Measurements from ENCODE around the gene INPP5B. TPM values are rescaled to one million over a fixed set of nuclear protein-coding genes. Genes with fewer than 3 reads are reported as not detected.

Gene INPP5B
- total and polyA plus RNA-seq, 2 of the 13 experiments (the other 11 are each of a cell fraction or from before 2014, with no cell fraction given), result 9.0 to 9.8 TPM

DNA sequence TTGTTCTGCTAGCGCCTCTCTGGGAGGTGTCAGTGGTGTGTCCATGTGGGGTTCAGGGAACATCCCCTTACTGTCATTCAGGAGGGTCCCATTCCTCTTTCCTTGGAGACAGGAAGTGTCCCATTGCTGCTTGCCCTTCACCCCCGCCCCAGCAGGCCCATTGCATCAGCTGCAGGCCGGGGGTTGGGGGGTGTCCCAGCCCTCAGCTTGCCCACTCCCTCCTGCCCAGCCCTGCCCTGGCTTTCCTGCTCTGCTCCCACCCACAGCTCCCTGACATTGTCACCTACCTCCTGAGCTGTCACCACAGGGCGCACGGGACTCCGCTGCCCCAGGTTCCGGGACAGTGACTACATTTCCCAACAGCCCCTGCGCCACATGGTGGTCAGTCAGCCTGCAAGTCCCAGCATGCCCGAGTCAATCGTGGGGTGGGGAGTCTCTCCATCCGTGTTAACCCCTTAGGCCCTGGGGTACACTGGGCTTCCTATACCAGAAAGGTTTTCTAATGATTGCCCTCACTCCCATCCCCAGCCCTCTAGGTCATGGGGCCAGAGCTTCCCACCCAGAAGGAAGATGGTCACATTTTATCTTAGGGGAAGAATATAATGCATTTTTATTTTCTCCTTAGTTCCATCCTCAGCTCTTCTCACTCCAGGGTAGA is at the start of gene INPP5B (continued):
- 0 out of 2 replicates have a peak, but pooled peaks have one; percentile 39 for TF ChIP-seq ZBTB20 (CRISPR knock-in tag; IDR thresholded peaks at IDR 0.05; ENCODE audit: borderline replicate concordance, low read depth)
- TF ChIP-seq ZMAT3 (CRISPR knock-in tag; conservative IDR thresholded peaks at IDR 0.05), result no peak
- TF ChIP-seq PHF21A (CRISPR knock-in tag; IDR thresholded peaks at IDR 0.05), result peak; percentile 20; the same call in 1 of the 2 replicates
- no peak for TF ChIP-seq CC2D1A (CRISPR knock-in tag; IDR thresholded peaks at IDR 0.05)
- TF ChIP-seq, protein P1, sequence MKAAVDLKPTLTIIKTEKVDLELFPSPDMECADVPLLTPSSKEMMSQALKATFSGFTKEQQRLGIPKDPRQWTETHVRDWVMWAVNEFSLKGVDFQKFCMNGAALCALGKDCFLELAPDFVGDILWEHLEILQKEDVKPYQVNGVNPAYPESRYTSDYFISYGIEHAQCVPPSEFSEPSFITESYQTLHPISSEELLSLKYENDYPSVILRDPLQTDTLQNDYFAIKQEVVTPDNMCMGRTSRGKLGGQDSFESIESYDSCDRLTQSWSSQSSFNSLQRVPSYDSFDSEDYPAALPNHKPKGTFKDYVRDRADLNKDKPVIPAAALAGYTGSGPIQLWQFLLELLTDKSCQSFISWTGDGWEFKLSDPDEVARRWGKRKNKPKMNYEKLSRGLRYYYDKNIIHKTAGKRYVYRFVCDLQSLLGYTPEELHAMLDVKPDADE (CRISPR knock-in tag; IDR thresholded peaks at IDR 0.05), result no peak
- TF ChIP-seq, protein P2, sequence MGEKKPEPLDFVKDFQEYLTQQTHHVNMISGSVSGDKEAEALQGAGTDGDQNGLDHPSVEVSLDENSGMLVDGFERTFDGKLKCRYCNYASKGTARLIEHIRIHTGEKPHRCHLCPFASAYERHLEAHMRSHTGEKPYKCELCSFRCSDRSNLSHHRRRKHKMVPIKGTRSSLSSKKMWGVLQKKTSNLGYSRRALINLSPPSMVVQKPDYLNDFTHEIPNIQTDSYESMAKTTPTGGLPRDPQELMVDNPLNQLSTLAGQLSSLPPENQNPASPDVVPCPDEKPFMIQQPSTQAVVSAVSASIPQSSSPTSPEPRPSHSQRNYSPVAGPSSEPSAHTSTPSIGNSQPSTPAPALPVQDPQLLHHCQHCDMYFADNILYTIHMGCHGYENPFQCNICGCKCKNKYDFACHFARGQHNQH (CRISPR knock-in tag; IDR thresholded peaks at IDR 0.05), result peak; percentile 38; the same call in 1 of the 2 replicates
- TF ChIP-seq ZFX (CRISPR knock-in tag; IDR thresholded peaks at IDR 0.05; ENCODE audit: low read depth), result peak; percentile 65; the same call in 1 of the 2 replicates
- peak; percentile 39 for TF ChIP-seq CBX1 (IDR thresholded peaks at IDR 0.05; ENCODE audit: low read depth)
- TF ChIP-seq KDM5B (CRISPR knock-in tag; IDR thresholded peaks at IDR 0.05; ENCODE audit: borderline replicate concordance), result no peak
- 0 out of 2 replicates have a peak, but pooled peaks have one; percentile 19 for TF ChIP-seq RARA (CRISPR knock-in tag; IDR thresholded peaks at IDR 0.05)
- TF ChIP-seq BORCS8-MEF2B (CRISPR knock-in tag; IDR thresholded peaks at IDR 0.05), result no peak
- TF ChIP-seq PLRG1 (conservative IDR thresholded peaks at IDR 0.05), result no peak
- no peak for TF ChIP-seq ATM (IDR thresholded peaks at IDR 0.05; ENCODE audit: borderline replicate concordance)
- TF ChIP-seq MTF1 (CRISPR knock-in tag; IDR thresholded peaks at IDR 0.05), result no peak
- TF ChIP-seq MED1 (CRISPR knock-in tag; IDR thresholded peaks at IDR 0.05), result peak; percentile 40; the same call in 1 of the 2 replicates
- TF ChIP-seq ZNF589 (CRISPR knock-in tag; conservative IDR thresholded peaks at IDR 0.05), result 0 out of 2 replicates have a peak, but pooled peaks have one; percentile 33
- TF ChIP-seq, protein P3, sequence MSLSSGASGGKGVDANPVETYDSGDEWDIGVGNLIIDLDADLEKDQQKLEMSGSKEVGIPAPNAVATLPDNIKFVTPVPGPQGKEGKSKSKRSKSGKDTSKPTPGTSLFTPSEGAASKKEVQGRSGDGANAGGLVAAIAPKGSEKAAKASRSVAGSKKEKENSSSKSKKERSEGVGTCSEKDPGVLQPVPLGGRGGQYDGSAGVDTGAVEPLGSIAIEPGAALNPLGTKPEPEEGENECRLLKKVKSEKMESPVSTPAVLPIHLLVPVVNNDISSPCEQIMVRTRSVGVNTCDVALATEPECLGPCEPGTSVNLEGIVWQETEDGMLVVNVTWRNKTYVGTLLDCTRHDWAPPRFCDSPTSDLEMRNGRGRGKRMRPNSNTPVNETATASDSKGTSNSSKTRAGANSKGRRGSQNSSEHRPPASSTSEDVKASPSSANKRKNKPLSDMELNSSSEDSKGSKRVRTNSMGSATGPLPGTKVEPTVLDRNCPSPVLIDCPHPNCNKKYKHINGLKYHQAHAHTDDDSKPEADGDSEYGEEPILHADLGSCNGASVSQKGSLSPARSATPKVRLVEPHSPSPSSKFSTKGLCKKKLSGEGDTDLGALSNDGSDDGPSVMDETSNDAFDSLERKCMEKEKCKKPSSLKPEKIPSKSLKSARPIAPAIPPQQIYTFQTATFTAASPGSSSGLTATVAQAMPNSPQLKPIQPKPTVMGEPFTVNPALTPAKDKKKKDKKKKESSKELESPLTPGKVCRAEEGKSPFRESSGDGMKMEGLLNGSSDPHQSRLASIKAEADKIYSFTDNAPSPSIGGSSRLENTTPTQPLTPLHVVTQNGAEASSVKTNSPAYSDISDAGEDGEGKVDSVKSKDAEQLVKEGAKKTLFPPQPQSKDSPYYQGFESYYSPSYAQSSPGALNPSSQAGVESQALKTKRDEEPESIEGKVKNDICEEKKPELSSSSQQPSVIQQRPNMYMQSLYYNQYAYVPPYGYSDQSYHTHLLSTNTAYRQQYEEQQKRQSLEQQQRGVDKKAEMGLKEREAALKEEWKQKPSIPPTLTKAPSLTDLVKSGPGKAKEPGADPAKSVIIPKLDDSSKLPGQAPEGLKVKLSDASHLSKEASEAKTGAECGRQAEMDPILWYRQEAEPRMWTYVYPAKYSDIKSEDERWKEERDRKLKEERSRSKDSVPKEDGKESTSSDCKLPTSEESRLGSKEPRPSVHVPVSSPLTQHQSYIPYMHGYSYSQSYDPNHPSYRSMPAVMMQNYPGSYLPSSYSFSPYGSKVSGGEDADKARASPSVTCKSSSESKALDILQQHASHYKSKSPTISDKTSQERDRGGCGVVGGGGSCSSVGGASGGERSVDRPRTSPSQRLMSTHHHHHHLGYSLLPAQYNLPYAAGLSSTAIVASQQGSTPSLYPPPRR (CRISPR knock-in tag; IDR thresholded peaks at IDR 0.05; ENCODE audit: borderline replicate concordance), result no peak; the same call in 1 of the 2 replicates
- TF ChIP-seq, protein P4, sequence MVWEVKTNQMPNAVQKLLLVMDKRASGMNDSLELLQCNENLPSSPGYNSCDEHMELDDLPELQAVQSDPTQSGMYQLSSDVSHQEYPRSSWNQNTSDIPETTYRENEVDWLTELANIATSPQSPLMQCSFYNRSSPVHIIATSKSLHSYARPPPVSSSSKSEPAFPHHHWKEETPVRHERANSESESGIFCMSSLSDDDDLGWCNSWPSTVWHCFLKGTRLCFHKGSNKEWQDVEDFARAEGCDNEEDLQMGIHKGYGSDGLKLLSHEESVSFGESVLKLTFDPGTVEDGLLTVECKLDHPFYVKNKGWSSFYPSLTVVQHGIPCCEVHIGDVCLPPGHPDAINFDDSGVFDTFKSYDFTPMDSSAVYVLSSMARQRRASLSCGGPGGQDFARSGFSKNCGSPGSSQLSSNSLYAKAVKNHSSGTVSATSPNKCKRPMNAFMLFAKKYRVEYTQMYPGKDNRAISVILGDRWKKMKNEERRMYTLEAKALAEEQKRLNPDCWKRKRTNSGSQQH (CRISPR knock-in tag; IDR thresholded peaks at IDR 0.05; ENCODE audit: low read depth), result 0 out of 2 replicates have a peak, but pooled peaks have one; percentile 53
- 0 out of 2 replicates have a peak, but pooled peaks have one; percentile 4 for TF ChIP-seq ZNF557 (CRISPR knock-in tag; IDR thresholded peaks at IDR 0.05)
- TF ChIP-seq, protein P5, sequence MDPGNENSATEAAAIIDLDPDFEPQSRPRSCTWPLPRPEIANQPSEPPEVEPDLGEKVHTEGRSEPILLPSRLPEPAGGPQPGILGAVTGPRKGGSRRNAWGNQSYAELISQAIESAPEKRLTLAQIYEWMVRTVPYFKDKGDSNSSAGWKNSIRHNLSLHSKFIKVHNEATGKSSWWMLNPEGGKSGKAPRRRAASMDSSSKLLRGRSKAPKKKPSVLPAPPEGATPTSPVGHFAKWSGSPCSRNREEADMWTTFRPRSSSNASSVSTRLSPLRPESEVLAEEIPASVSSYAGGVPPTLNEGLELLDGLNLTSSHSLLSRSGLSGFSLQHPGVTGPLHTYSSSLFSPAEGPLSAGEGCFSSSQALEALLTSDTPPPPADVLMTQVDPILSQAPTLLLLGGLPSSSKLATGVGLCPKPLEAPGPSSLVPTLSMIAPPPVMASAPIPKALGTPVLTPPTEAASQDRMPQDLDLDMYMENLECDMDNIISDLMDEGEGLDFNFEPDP (CRISPR knock-in tag; conservative IDR thresholded peaks at IDR 0.05), result no peak
